ENCODE measurements around the gene COBL. TPM values are rescaled to one million over a fixed set of nuclear protein-coding genes. Genes with fewer than 3 reads are reported as not detected.

Gene COBL
- total and polyA plus RNA-seq, 2 donors (not counting 3 experiments of a cell fraction or from before 2014, with no cell fraction given): 0.11 TPM; not detected in 1

GRCh38 chr7:51026341-51026740 is 290.3 kb downstream of the COBL start:
- no peaks in the 10 kb centered on the region for H3K36me3 ChIP-seq (ENCODE audit: control insufficient read depth in 2 of 2, extremely low read depth in 1 of 2, insufficient read depth in 2 of 2, low read length in 2 of 2)
- POLR2A ChIA-PET: no interaction called here
- no peaks in the 10 kb centered on the region for H3K9me1 ChIP-seq (replicated peaks; ENCODE audit: control insufficient read depth, extremely low read depth, insufficient read depth, low read length)
- no peaks in the 10 kb centered on the region for H4K20me1 ChIP-seq (replicated peaks; ENCODE audit: control insufficient read depth, extremely low read depth, insufficient read depth, low read length)
- no peak overlapping the region for H3K4me3 ChIP-seq (replicated peaks in 1 of 3; ENCODE audit: insufficient read depth in 1 of 3, low read depth in 1 of 3, low read length in 3 of 3)
- H2AFZ ChIP-seq (ENCODE audit: low read depth, low read length): no peak overlapping the region
- TF ChIP-seq POLR2A (IDR thresholded peaks at IDR 0.05; ENCODE audit: low read depth, low read length): no peak
- TF ChIP-seq FOS (IDR thresholded peaks at IDR 0.05; ENCODE audit: borderline replicate concordance, insufficient read depth, low read length): no peak
- TF ChIP-seq JUN (IDR thresholded peaks at IDR 0.05; ENCODE audit: borderline replicate concordance, insufficient read depth, insufficient read length, low read depth): no peak
- TF ChIP-seq GATA2 (IDR thresholded peaks at IDR 0.05; ENCODE audit: insufficient read depth, insufficient read length, low read depth, low read length): no peak
- no peak for TF ChIP-seq POLR2AphosphoS5 (IDR thresholded peaks at IDR 0.05; ENCODE audit: insufficient read depth, low read depth, low read length)
- TF ChIP-seq MYC (IDR thresholded peaks at IDR 0.05; ENCODE audit: low read depth, low read length): no peak
- TF ChIP-seq MAX (IDR thresholded peaks at IDR 0.05; ENCODE audit: insufficient read depth, insufficient read length): no peak
- no peak for TF ChIP-seq EZH2 (IDR thresholded peaks at IDR 0.05; ENCODE audit: borderline replicate concordance, low read depth, low read length, severe bottlenecking)
- TF ChIP-seq, protein P1, sequence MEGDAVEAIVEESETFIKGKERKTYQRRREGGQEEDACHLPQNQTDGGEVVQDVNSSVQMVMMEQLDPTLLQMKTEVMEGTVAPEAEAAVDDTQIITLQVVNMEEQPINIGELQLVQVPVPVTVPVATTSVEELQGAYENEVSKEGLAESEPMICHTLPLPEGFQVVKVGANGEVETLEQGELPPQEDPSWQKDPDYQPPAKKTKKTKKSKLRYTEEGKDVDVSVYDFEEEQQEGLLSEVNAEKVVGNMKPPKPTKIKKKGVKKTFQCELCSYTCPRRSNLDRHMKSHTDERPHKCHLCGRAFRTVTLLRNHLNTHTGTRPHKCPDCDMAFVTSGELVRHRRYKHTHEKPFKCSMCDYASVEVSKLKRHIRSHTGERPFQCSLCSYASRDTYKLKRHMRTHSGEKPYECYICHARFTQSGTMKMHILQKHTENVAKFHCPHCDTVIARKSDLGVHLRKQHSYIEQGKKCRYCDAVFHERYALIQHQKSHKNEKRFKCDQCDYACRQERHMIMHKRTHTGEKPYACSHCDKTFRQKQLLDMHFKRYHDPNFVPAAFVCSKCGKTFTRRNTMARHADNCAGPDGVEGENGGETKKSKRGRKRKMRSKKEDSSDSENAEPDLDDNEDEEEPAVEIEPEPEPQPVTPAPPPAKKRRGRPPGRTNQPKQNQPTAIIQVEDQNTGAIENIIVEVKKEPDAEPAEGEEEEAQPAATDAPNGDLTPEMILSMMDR (IDR thresholded peaks at IDR 0.05; ENCODE audit: extremely low read depth in 1 of 2, insufficient read depth in 1 of 2, low read depth in 1 of 2, low read length in 2 of 2): no peak
- no peaks in the 10 kb centered on the region for H3K27me3 ChIP-seq (ENCODE audit: control insufficient read depth in 2 of 2, insufficient read depth in 2 of 2, low read length in 2 of 2)
- H3K9ac ChIP-seq (replicated peaks; ENCODE audit: extremely low read depth, insufficient read depth, low read length): no peak overlapping the region
- H3K4me1 ChIP-seq (ENCODE audit: control insufficient read depth, extremely low read depth, insufficient read depth, low read length): peaks cover 6% of the 10 kb centered on the region
- CTCF ChIA-PET: no interaction called here
- FAIRE-seq: no peak
- DNase-seq (ENCODE audit: low read depth, low spot score): no peak
- no peaks in the 10 kb centered on the region for H3K9me3 ChIP-seq (replicated peaks; ENCODE audit: control insufficient read depth, insufficient read depth, low read length)
- intact Hi-C loops (cut with micrococcal nuclease): no loop called here
- BruUV-seq (replicated peaks): no TSS peak
- H3K27ac ChIP-seq (ENCODE audit: insufficient read depth, low read depth, low read length): no peak overlapping the region
- H3K4me2 ChIP-seq (ENCODE audit: insufficient read depth, low read length): no peak overlapping the region
- no peaks in the 10 kb centered on the region for H3K79me2 ChIP-seq (ENCODE audit: control insufficient read depth, insufficient read depth, low read length)
- dilution Hi-C loops (cut with MboI; ENCODE audit: extremely low pct_ligation_motif_present, low sequenced_read_pairs): no loop called here
